HCT116 (cell line): ENCODE results near the gene SMIM32.

Source experiments
- CTCF ChIP-seq, 3 experiments: fragments of 200-600 bp in 1 of 3; sonication (generic) in 1 of 3; IDR thresholded peaks in 2 of 3; conservative IDR thresholded peaks in 1 of 3; 2 replicates each; pipeline ENCODE4 v1.5.1; 2012 to 2017; ENCODE audit warnings: low read depth in 2 of 3, low read length in 2 of 3, antibody characterized with exemption in 1 of 3, borderline replicate concordance in 1 of 3, control low read depth in 1 of 3, mild to moderate bottlenecking in 1 of 3, mixed read lengths in 1 of 3, mixed run types in 1 of 3, moderate library complexity in 1 of 3; ENCODE audit not compliant: insufficient read depth in 1 of 3
- EZH2 ChIP-seq: fragments of 200-600 bp; sonication (generic); IDR thresholded peaks from 2 replicates; pipeline ENCODE4 v1.6.1; 2017; ENCODE audit warnings: antibody characterized with exemption, mixed run types
- POLR2A ChIP-seq: IDR thresholded peaks from 2 replicates; pipeline ENCODE4 v1.7.0; 2011; ENCODE audit warnings: borderline replicate concordance; ENCODE audit not compliant: insufficient read depth, insufficient read length; ENCODE audit errors: extremely low read depth

GRCh38 chr5:136240894-136241293 is 47.9 kb upstream of the SMIM32 start:
- TF ChIP-seq EZH2 (no peak), POLR2A (no peak), CTCF (IDR thresholded peaks at IDR 0.05 in 2 of 3, conservative IDR thresholded peaks at IDR 0.05 in 1 of 3; ENCODE audit: borderline replicate concordance in 1 of 3, insufficient read depth in 1 of 3, low read depth in 2 of 3, low read length in 2 of 3) (no peak)
